CD14-positive monocyte (primary cell): ENCODE data around the gene ANKRD36B. TPM values are rescaled to one million over a fixed set of nuclear protein-coding genes. Genes with fewer than 3 reads are reported as not detected.
"Not testable (repeated sequence)": the region's sequence is repeated elsewhere in the genome, so short reads cannot be mapped to it uniquely, and the experiment has no call there.

Experiments
- DNase-seq, 3 donors: peaks; one replicate each; pipeline ENCODE4 v3.0.0-alpha.2; 2011 to 2022
- H2AFZ ChIP-seq: 2 replicates; pipeline ENCODE4 v1.6.0; 2012; ENCODE audit warnings: mild to moderate bottlenecking, low read depth, low read length, inconsistent platforms; ENCODE audit not compliant: insufficient read depth, poor library complexity, severe bottlenecking
- H3K27ac ChIP-seq, 2 donors: 1 replicate in 1 of 2; 2 replicates in 1 of 2; pipeline ENCODE4 v1.5.1; 2012 to 2013; ENCODE audit warnings: low read length in 2 of 2, control low read depth in 1 of 2, inconsistent platforms in 1 of 2, low read depth in 1 of 2, mild to moderate bottlenecking in 1 of 2
- H3K27me3 ChIP-seq, 2 donors: one replicate each; pipeline versions ENCODE4 v1.6.0 to v1.6.1; 2011 to 2013; ENCODE audit warnings: low read length in 2 of 2; ENCODE audit not compliant: control insufficient read depth in 2 of 2, insufficient read depth in 2 of 2
- H3K36me3 ChIP-seq, 2 donors: replicated peaks in 1 of 2; 1 replicate in 1 of 2; 2 replicates in 1 of 2; pipeline versions ENCODE4 v1.5.1 to v1.6.1; 2012 to 2013; ENCODE audit warnings: low read length in 2 of 2, control low read depth in 1 of 2, inconsistent platforms in 1 of 2, mild to moderate bottlenecking in 1 of 2; ENCODE audit not compliant: insufficient read depth in 2 of 2, control insufficient read depth in 1 of 2
- H3K4me1 ChIP-seq, 2 donors: 1 replicate in 1 of 2; 2 replicates in 1 of 2; pipeline versions ENCODE4 v1.5.1 to v1.6.1; 2012 to 2013; ENCODE audit warnings: low read length in 2 of 2, control low read depth in 1 of 2, inconsistent platforms in 1 of 2, mild to moderate bottlenecking in 1 of 2, moderate library complexity in 1 of 2; ENCODE audit not compliant: insufficient read depth in 2 of 2, control insufficient read depth in 1 of 2
- H3K4me2 ChIP-seq: replicated peaks from 2 replicates; pipeline ENCODE3; 2012; ENCODE audit warnings: low read length, moderate library complexity, mild to moderate bottlenecking; ENCODE audit not compliant: poor library complexity, severe bottlenecking; ENCODE audit errors: extremely low read depth
- H3K4me3 ChIP-seq, 3 experiments: fragments of 200-600 bp in 1 of 3; sonication (generic) in 1 of 3; replicated peaks in 1 of 3; 1 replicate in 2 of 3; 2 replicates in 1 of 3; pipeline ENCODE4 v1.5.1; 2011 to 2013; ENCODE audit warnings: low read length in 3 of 3, mild to moderate bottlenecking in 3 of 3, control low read depth in 2 of 3, low read depth in 2 of 3, inconsistent platforms in 1 of 3, moderate library complexity in 1 of 3
- H3K79me2 ChIP-seq: 2 replicates; pipeline ENCODE4 v1.6.0; 2012; ENCODE audit warnings: mild to moderate bottlenecking, control low read depth, inconsistent platforms, low read length, moderate library complexity; ENCODE audit not compliant: insufficient read depth
- H3K9ac ChIP-seq: 2 replicates; pipeline ENCODE4 v1.6.0; 2017; ENCODE audit warnings: low read length, mild to moderate bottlenecking; ENCODE audit not compliant: insufficient read depth, poor library complexity, severe bottlenecking
- H3K9me3 ChIP-seq, 2 donors: replicated peaks in 1 of 2; 1 replicate in 1 of 2; 2 replicates in 1 of 2; pipeline versions ENCODE4 v1.5.1 to v1.6.1; 2012 to 2013; ENCODE audit warnings: low read length in 2 of 2, control low read depth in 1 of 2; ENCODE audit not compliant: control insufficient read depth in 1 of 2, insufficient read depth in 1 of 2
- H4K20me1 ChIP-seq: 2 replicates; pipeline ENCODE4 v1.6.0; 2012; ENCODE audit warnings: mild to moderate bottlenecking, low read length, control low read depth, moderate library complexity; ENCODE audit not compliant: insufficient read depth
- H3K27ac Mint-ChIP-seq, 7 donors: one replicate each; pipeline ENCODE4 v1.8.0; 2020; ENCODE audit warnings: mild to moderate bottlenecking in 7 of 7, mixed read lengths in 7 of 7, moderate library complexity in 6 of 7, inconsistent platforms in 2 of 7
- H3K27me3 Mint-ChIP-seq, 3 donors: one replicate each; pipeline ENCODE4 v1.8.0; 2021 to 2022; ENCODE audit warnings: low read depth in 3 of 3, mild to moderate bottlenecking in 3 of 3, mixed read lengths in 3 of 3, moderate library complexity in 3 of 3, inconsistent platforms in 1 of 3
- H3K36me3 Mint-ChIP-seq, 2 donors: one replicate each; pipeline ENCODE4 v1.8.0; 2020; ENCODE audit warnings: mixed read lengths in 2 of 2, inconsistent platforms in 1 of 2, mild to moderate bottlenecking in 1 of 2
- H3K4me1 Mint-ChIP-seq: one replicate; pipeline ENCODE4 v1.8.0; 2020; ENCODE audit warnings: mild to moderate bottlenecking, mixed read lengths
- H3K4me3 Mint-ChIP-seq, 2 donors: one replicate each; pipeline ENCODE4 v1.8.0; 2020; ENCODE audit warnings: mild to moderate bottlenecking in 2 of 2, mixed read lengths in 2 of 2, moderate library complexity in 1 of 2
- H3K9me3 Mint-ChIP-seq, 7 donors: one replicate each; pipeline ENCODE4 v1.8.0; 2020 to 2022; ENCODE audit warnings: mixed read lengths in 7 of 7, mild to moderate bottlenecking in 6 of 7, moderate library complexity in 6 of 7, inconsistent platforms in 2 of 7
- WGBS: methylation state at CpG from one replicate; pipeline ENCODE4 v1.1.5; 2013; ENCODE audit warnings: missing lambda C conversion rate; ENCODE audit not compliant: insufficient coverage; 5-methylcytosine and 5-hydroxymethylcytosine counted together
- intact Hi-C, 2 donors: fragments of 100-400 bp; cut with micrococcal nuclease; formaldehyde crosslinking; loops; one replicate each; pipeline versions ENCODE4 v1.15.0 to v1.15.1; 2023
- polyA plus RNA-seq, 3 donors: library from polyadenylated mRNA; depleted of rRNA in 1 of 3; unstranded in 2 of 3; stranded (reverse) in 1 of 3; fragments of 300-500 nt in 2 of 3; fragments of >200 nt in 1 of 3; fragmentation: Illumina TruSeq in 2 of 3; gene quantifications; 1 replicate in 2 of 3; 2 replicates in 1 of 3; pipeline ENCODE4 v1.2.3, GENCODE V29; 2012 to 2021

The ANKRD36B gene
- polyA plus RNA-seq, 3 donors = 0.73 to 3.1 (median 1.2) TPM

DNA sequence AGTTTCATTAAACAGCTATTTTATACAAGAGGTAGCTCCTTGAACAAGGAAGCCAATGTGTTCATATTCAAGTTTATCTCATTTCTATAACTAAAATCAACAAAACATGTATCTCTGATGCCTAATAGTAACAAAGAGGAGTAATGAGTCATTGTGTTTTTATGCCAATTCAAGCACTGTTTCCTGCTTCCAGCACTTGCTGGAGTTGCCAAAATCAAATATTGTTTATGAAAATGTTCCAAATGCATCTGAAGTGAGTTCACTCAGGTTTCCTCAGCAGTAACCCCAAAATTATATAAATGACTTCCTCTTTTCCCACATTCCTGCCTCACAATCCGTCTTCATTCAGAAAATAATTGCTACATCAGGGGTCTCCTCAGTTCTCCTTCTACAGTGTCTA is 39.2 kb downstream of the ANKRD36B start:
- peaks cover 24 to 53% of the 10 kb centered on the region in 2 donors for H3K36me3 ChIP-seq
- Mint-ChIP-seq H3K36me3 (peaks cover 63 to 68% of the 10 kb centered on the region in 2 donors), H3K27ac (peak overlapping the region in 1 of 7 donors; percentile 35)
- H3K4me2 ChIP-seq, intact Hi-C loops, H3K27ac ChIP-seq, H3K4me3 ChIP-seq, H3K4me3 Mint-ChIP-seq, H3K4me1 ChIP-seq, H4K20me1 ChIP-seq, H3K9ac ChIP-seq, H3K27me3 Mint-ChIP-seq, H3K79me2 ChIP-seq, H3K9me3 Mint-ChIP-seq, H2AFZ ChIP-seq, H3K4me1 Mint-ChIP-seq, H3K27me3 ChIP-seq, H3K9me3 ChIP-seq, DNase-seq: not testable (repeated sequence)
- WGBS = no CpG with 5 or more reads among the region's 1 CpG

DNA sequence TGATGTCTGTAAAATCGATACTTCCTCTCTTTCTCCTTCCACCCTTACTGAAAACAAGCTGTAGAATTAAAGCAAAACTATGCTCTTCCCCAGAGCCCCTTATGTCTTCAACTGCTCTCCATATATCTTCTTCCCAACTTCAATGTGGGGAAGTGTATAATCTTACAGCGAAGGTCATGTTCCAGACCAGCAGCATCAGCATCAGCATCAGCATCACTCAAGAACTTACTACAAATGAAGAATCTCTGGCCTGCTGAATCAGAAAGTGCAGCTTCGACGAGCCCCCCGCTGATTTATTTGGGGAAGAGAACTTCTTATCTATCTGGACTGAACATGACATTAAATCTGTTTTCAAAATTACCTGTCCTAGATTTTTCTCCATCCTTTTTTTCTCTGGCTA is 40.6 kb downstream of the ANKRD36B start:
- H4K20me1 ChIP-seq, H3K4me1 ChIP-seq, H3K4me1 Mint-ChIP-seq, DNase-seq, intact Hi-C loops, H3K9me3 ChIP-seq, H3K27ac ChIP-seq, H3K27me3 ChIP-seq, H3K4me3 Mint-ChIP-seq, H3K4me3 ChIP-seq, H3K27ac Mint-ChIP-seq, H2AFZ ChIP-seq, H3K9me3 Mint-ChIP-seq, H3K79me2 ChIP-seq, H3K4me2 ChIP-seq, H3K27me3 Mint-ChIP-seq, H3K9ac ChIP-seq: not testable (repeated sequence)
- H3K36me3 ChIP-seq = peaks cover 19 to 44% of the 10 kb centered on the region in 2 donors
- WGBS = no CpG with 5 or more reads among the region's 5 CpGs
- peaks cover 55 to 60% of the 10 kb centered on the region in 2 donors for H3K36me3 Mint-ChIP-seq

DNA sequence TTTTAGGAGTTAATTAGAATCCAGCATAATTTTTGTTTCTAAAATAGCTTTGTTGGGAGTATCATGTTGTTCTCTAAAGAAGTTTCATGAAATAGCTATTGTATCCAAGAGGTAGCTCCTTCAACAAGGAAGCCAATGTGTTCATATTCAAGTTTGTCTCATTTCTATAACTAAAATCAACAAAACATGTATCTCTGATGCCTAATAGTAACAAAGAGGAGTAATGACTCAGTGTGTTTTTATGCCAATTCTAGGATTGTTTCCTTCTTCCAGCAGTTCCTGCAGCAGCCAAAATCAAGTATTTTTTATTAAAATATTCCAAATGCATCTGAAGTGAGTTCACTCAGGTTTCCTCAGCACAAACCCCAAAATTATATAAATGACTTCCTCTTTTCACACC is 41.1 kb downstream of the ANKRD36B start:
- H3K9ac ChIP-seq, H2AFZ ChIP-seq, H4K20me1 ChIP-seq, H3K79me2 ChIP-seq, H3K4me3 ChIP-seq, H3K4me1 Mint-ChIP-seq, H3K4me1 ChIP-seq, H3K9me3 Mint-ChIP-seq, H3K27me3 Mint-ChIP-seq, H3K9me3 ChIP-seq, H3K27ac ChIP-seq, intact Hi-C loops, H3K4me3 Mint-ChIP-seq, H3K27ac Mint-ChIP-seq, H3K27me3 ChIP-seq, H3K4me2 ChIP-seq, DNase-seq: not testable (repeated sequence)
- H3K36me3 Mint-ChIP-seq = peaks cover 52 to 58% of the 10 kb centered on the region in 2 donors
- H3K36me3 ChIP-seq = peaks cover 17 to 41% of the 10 kb centered on the region in 2 donors
